Cardiac fibroblast (primary cell): Measurements from ENCODE around the gene SNX33.

Source experiments
- DNase-seq, 2 donors: peaks; one replicate each; pipeline versions ENCODE4 v3.0.0 to v3.0.0-alpha.2; 2010; ENCODE audit warnings: low read depth in 2 of 2
- H3K4me3 ChIP-seq, 2 donors: replicated peaks in 1 of 2; 1 replicate in 1 of 2; 2 replicates in 1 of 2; pipeline ENCODE4 v1.5.1; 2011; ENCODE audit warnings: low read depth in 2 of 2, low read length in 2 of 2, mild to moderate bottlenecking in 2 of 2, moderate library complexity in 1 of 2
- TF ChIP-seq, protein P1 (sequence below): IDR thresholded peaks from one replicate; pipeline ENCODE4 v1.5.1; 2011; ENCODE audit warnings: low read depth, mild to moderate bottlenecking, low read length, inconsistent platforms

SNX33 gene, protein sequence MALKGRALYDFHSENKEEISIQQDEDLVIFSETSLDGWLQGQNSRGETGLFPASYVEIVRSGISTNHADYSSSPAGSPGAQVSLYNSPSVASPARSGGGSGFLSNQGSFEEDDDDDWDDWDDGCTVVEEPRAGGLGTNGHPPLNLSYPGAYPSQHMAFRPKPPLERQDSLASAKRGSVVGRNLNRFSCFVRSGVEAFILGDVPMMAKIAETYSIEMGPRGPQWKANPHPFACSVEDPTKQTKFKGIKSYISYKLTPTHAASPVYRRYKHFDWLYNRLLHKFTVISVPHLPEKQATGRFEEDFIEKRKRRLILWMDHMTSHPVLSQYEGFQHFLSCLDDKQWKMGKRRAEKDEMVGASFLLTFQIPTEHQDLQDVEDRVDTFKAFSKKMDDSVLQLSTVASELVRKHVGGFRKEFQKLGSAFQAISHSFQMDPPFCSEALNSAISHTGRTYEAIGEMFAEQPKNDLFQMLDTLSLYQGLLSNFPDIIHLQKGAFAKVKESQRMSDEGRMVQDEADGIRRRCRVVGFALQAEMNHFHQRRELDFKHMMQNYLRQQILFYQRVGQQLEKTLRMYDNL

DNA sequence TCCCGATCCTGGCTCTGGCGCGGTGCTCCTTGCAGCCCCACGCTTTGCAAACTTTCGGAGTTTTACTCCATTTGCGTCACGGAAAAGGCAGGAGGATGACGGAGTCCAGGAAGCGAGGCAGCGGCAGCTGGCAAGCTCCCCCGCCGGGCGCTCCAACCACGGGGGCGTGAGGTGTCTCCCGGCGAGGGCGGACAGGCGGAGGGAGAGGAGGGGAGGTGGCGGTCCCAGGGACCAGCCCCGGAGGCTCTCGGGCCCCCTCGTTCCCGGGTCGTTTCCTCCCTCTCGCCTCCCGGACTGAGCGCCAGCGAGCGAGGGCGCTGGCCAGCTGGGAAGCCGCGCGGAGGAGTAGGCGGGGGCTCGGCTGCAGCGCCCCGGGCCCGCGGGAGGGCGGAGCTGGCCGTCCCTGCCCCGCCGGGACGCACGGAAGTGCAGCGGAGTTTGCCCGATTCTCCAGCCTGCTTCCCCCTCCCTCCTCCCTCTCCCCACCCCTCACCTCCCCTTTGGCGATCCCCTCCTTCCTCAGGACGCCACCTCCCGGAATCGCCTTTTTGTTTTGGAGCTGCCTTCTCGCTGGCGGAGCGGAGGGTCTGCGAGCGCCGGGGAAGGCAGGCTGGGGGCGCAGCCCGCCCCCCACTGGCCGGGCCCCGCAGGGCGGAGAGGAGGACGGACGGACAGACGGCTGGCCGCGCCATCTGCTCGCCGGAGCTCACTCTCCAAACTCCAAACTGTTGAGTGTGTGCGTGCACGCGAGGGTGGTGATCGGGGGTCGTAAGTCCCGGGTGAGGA lies at the start of gene SNX33:
Gene SNX33, plus strand, starts transcription at position 543 of the 786 bp plus-strand sequence. CDS start 1,191 bp downstream, outside the sequence.
- peak within 1 kb of the TSS; percentile 80 to 83 for H3K4me3 ChIP-seq
- peak; percentile 86 to 94 for DNase-seq
- TF ChIP-seq, protein P1, sequence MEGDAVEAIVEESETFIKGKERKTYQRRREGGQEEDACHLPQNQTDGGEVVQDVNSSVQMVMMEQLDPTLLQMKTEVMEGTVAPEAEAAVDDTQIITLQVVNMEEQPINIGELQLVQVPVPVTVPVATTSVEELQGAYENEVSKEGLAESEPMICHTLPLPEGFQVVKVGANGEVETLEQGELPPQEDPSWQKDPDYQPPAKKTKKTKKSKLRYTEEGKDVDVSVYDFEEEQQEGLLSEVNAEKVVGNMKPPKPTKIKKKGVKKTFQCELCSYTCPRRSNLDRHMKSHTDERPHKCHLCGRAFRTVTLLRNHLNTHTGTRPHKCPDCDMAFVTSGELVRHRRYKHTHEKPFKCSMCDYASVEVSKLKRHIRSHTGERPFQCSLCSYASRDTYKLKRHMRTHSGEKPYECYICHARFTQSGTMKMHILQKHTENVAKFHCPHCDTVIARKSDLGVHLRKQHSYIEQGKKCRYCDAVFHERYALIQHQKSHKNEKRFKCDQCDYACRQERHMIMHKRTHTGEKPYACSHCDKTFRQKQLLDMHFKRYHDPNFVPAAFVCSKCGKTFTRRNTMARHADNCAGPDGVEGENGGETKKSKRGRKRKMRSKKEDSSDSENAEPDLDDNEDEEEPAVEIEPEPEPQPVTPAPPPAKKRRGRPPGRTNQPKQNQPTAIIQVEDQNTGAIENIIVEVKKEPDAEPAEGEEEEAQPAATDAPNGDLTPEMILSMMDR = peak; percentile 20

DNA sequence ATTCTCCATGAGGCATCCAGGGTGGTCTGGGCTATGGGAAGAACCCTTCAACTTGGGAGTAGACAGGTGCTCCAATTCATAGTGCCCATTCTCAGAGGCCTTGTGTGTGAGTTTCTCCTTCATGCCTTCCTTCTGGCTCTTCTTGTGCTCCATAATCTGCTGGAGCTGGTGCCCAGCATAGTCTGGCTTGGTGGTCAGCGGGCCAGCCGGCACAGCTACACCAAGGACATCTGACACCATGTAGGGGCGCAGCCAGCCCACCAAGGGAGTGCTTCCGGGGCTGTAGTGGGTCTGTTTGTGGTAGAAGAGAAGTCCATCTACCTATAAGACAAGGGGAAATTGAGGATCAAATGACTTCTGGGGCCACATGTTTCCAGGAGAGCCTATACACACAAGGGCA lies 49.4 kb upstream of the SNX33 start:
- H3K4me3 ChIP-seq = no peak overlapping the region
- TF ChIP-seq, protein P1 = no peak
- no peak for DNase-seq

GRCh38 chr15:75599401-75599800 lies 48.3 kb upstream of the SNX33 start:
- no peak for DNase-seq
- TF ChIP-seq, protein P1 = no peak

GRCh38 chr15:75606026-75606425 lies 41.7 kb upstream of the SNX33 start:
- DNase-seq = no peak
- no peak overlapping the region for H3K4me3 ChIP-seq
- TF ChIP-seq, protein P1 = no peak

More at GRCh38 chr15:75599401-75599800, 48.3 kb upstream of the SNX33 start:
- no peak overlapping the region for H3K4me3 ChIP-seq

DNA sequence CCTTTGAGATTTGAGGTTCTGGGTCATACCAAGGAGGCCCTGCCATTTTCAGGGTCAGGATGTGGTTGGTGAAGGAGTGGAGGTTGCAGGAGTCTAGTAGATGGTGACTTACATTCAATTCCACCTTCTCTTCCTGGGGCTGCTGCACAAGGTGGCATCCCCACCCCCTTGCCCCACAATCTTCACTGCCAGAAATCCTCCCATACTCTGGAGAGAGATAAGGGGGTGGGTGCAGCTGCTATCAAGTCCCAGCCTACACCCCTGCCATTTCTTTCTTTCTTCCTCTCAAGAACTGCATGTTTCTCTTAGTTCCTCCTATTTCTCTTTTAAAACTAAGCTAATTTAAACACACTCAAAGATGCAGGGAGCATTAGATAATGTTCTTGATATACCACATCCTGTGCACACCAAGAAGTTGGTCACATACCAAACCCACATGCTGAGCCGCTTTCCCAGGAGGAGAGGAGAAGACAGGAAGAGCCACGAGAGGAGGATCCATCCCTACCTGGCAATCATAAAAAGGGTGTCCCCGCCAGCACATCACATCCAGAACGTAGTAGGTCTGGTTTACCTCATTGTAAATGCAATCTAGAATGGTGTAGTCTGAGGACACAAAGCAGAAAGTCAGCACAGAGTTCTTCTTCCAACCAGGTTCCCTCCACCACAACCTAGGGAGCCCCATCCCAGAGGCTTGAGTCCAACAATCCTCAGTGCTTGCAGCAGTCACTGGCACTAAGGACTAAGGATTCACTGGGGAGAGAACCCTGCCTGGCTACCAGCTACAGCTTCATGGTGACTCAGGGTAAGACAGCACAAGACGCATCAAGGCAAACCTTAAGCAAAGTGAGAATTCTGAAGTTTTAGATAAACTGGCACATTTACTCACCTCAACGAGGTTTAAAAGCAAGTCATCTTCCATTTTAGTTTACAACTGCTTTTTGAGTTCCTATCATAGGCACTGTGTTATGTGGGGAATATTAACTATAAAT lies 40.7 kb upstream of the SNX33 start:
- TF ChIP-seq, protein P1 = no peak
- no peak for DNase-seq
- no peak overlapping the region for H3K4me3 ChIP-seq

GRCh38 chr15:75616766-75617165 lies 30.9 kb upstream of the SNX33 start:
- no peak for DNase-seq
- TF ChIP-seq, protein P1 = no peak
- H3K4me3 ChIP-seq = no peak overlapping the region
